PC-3 (cell line): ENCODE data around the gene DPT. TPM values are rescaled to one million over a fixed set of nuclear protein-coding genes. Genes with fewer than 3 reads are reported as not detected.

ENCODE experiments used
- ATAC-seq: fragments of 200-7000 bp; cut with Tn5 transposase; 2 replicates; pipeline ENCODE4 v1.9.1; 2020; ENCODE audit warnings: mild to moderate bottlenecking, moderate library complexity
- BruUV-seq: library from RNA; stranded (reverse); fragments of 400-500 nt; replicated peaks from 2 replicates; lab custom pipeline; 2021; lab: Mats Ljungman, UMichigan
- CTCF ChIA-PET: fragments of 300-600 bp; sonication (Branson Sonifier 250); formaldehyde crosslinking; loops from one replicate; lab custom pipeline; 2022; ENCODE audit warnings: antibody characterized with exemption; lab: Charles Lee
- POLR2A ChIA-PET: fragments of 300-600 bp; sonication (Branson Sonifier 250); formaldehyde crosslinking; loops from one replicate; lab custom pipeline; 2022; ENCODE audit warnings: antibody characterized with exemption; ENCODE audit not compliant: unreplicated experiment; lab: Charles Lee
- DNase-seq: peaks from one replicate; pipeline ENCODE4 v3.0.0-alpha.2; 2015
- H2AFZ ChIP-seq: fragments of 300-600 bp; sonication (generic); 2 replicates; pipeline ENCODE4 v1.6.0; 2016; ENCODE audit warnings: antibody characterized with exemption, low read length
- H3F3A ChIP-seq: fragments of 300-600 bp; sonication (generic); one replicate; pipeline ENCODE4 v1.6.0; 2017; ENCODE audit warnings: antibody characterized with exemption, low read length, control low read depth, mild to moderate bottlenecking; ENCODE audit not compliant: unreplicated experiment
- H3K27ac ChIP-seq: fragments of 300-600 bp; sonication (generic); 2 replicates; pipeline ENCODE4 v1.5.1; 2016; ENCODE audit warnings: mild to moderate bottlenecking, low read length
- H3K27me3 ChIP-seq: fragments of 300-600 bp; sonication (generic); 2 replicates; pipeline ENCODE4 v1.6.1; 2016; ENCODE audit warnings: low read length, mixed read lengths
- H3K36me3 ChIP-seq: fragments of 300-600 bp; sonication (generic); 2 replicates; pipeline ENCODE4 v1.6.1; 2016; ENCODE audit warnings: low read depth, mixed run types, low read length, mixed read lengths
- H3K4me1 ChIP-seq: fragments of 300-600 bp; sonication (generic); 2 replicates; pipeline ENCODE4 v1.5.1; 2016; ENCODE audit warnings: low read length; ENCODE audit not compliant: insufficient read depth
- H3K4me2 ChIP-seq: fragments of 300-600 bp; sonication (generic); 2 replicates; pipeline ENCODE4 v1.6.0; 2016; ENCODE audit warnings: low read length
- H3K4me3 ChIP-seq: fragments of 300-600 bp; sonication (generic); 2 replicates; pipeline ENCODE4 v1.5.1; 2016; ENCODE audit warnings: mild to moderate bottlenecking, low read length, mixed read lengths
- H3K79me2 ChIP-seq: fragments of 300-600 bp; sonication (generic); 2 replicates; pipeline ENCODE4 v1.6.1; 2017; ENCODE audit warnings: low read length, mixed read lengths
- H3K9ac ChIP-seq: fragments of 300-600 bp; sonication (generic); 2 replicates; pipeline ENCODE4 v1.6.0; 2016; ENCODE audit warnings: mild to moderate bottlenecking, low read length
- H3K9me2 ChIP-seq: fragments of 300-600 bp; sonication (generic); replicated peaks from 2 replicates; pipeline ENCODE4 v1.6.1; 2016; ENCODE audit warnings: mixed run types, low read length, mixed read lengths
- H3K9me3 ChIP-seq: fragments of 300-600 bp; sonication (generic); 2 replicates; pipeline ENCODE4 v1.6.1; 2016; ENCODE audit warnings: low read length, mixed read lengths
- H4K20me1 ChIP-seq: fragments of 300-600 bp; sonication (generic); 2 replicates; pipeline ENCODE4 v1.6.1; 2016; ENCODE audit warnings: low read length, mixed read lengths
- CTCF ChIP-seq: fragments of 300-600 bp; sonication (generic); conservative IDR thresholded peaks from 2 replicates; pipeline ENCODE4 v1.5.1; 2017; ENCODE audit warnings: antibody characterized with exemption, low read depth, mild to moderate bottlenecking, low read length
- EZH2 ChIP-seq: fragments of 300-600 bp; sonication (generic); IDR thresholded peaks from one replicate; pipeline ENCODE4 v1.6.1; 2017; ENCODE audit warnings: antibody characterized with exemption, mild to moderate bottlenecking, low read length; ENCODE audit not compliant: unreplicated experiment
- EZH2phosphoT487 ChIP-seq: fragments of 300-600 bp; sonication (generic); IDR thresholded peaks from 2 replicates; pipeline ENCODE4 v1.6.1; 2018; ENCODE audit warnings: mild to moderate bottlenecking, antibody characterized with exemption, low read length, borderline replicate concordance
- intact Hi-C: fragments of 100-400 bp; cut with micrococcal nuclease; formaldehyde crosslinking; loops from 2 replicates; pipeline ENCODE4 v1.9.0; 2023
- total RNA-seq: library from RNA; depleted of rRNA; stranded (reverse); fragments of >200 nt; gene quantifications from 2 replicates; pipeline ENCODE4 v1.2.3, GENCODE V29; 2014

DPT gene
- total RNA-seq, 1 experiment from 2014 or later = not detected

- peak; percentile 91 for DNase-seq
- Histone ChIP-seq H3K4me3 (peak overlapping the region; percentile 47), H3K4me2 (peak overlapping the region; percentile 87), H4K20me1 (no peaks in the 10 kb centered on the region), H3K79me2 (no peaks in the 10 kb centered on the region), H3K9me2 (no peaks in the 10 kb centered on the region), H3K9me3 (no peaks in the 10 kb centered on the region), H3K9ac (peak overlapping the region; percentile 55), H3F3A (no peaks in the 10 kb centered on the region), H3K4me1 (peaks cover 24% of the 10 kb centered on the region), H2AFZ (peak overlapping the region; percentile 66), H3K27me3 (no peaks in the 10 kb centered on the region), H3K36me3 (no peaks in the 10 kb centered on the region), H3K27ac (peak overlapping the region; percentile 77)
- intact Hi-C loops = loop anchor here (1.0 to 5.0 kb wide), 6 partner anchors 42 to 355 kb away; partner anchors contain the start of gene ATP1B1
- no peak for TF ChIP-seq CTCF
- no peak for TF ChIP-seq EZH2phosphoT487
- no peak for TF ChIP-seq EZH2
- ChIA-PET CTCF (interaction anchor here (0.5 to 0.9 kb wide), 2 partner anchors 17 to 596 kb away, joined by 3 to 4 read pairs; no protein-coding TSS in a partner anchor), POLR2A (interaction anchor here (0.6 kb wide), 1 partner anchor 41 kb away, joined by 3 read pairs; no protein-coding TSS in a partner anchor)
- no TSS peak for BruUV-seq
- peak; percentile 92 for ATAC-seq
Measured at GRCh38 chr1:168752171-168752832, 23.3 kb upstream of the DPT start.

DNA sequence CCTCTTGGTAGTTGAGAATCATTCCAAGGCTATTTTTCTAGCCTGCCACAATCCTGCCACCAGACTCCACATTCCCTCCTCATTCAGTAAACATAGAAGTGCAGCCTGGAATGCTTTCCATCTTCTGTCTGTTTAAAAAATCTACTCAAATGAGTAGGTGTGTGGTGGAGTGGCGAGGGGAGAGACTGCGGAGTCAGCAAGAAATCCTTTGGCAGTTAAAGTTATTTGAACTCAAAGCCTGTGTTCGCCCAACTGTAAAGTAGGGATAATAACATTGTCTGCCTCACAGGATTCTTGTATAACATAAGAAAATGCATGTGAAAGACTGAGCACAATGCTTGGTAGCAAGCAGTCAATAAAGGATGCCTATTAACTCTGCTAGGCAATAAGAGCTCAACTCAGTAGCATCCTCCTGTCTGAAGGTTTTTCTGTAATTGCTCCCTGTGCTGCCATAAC is 22.2 kb upstream of the DPT start:
- DNase-seq (peak; percentile 18), ATAC-seq (peak; percentile 29)
- H3K4me2 ChIP-seq = peak overlapping the region; percentile 87; the same call in 1 of the 2 replicates
- no peak overlapping the region for H3K9ac ChIP-seq
- H3K79me2 ChIP-seq = no peaks in the 10 kb centered on the region
- CTCF ChIA-PET = interaction anchor here (0.6 kb wide), 1 partner anchor 25 kb away, joined by 4 read pairs; no protein-coding TSS in a partner anchor
- TF ChIP-seq EZH2 = no peak
- TF ChIP-seq CTCF = no peak
- TF ChIP-seq EZH2phosphoT487 = no peak
- no peaks in the 10 kb centered on the region for H3K36me3 ChIP-seq
- no peak overlapping the region for H3K4me3 ChIP-seq
- H3K9me3 ChIP-seq = no peaks in the 10 kb centered on the region
- H3K4me1 ChIP-seq = peaks cover 24% of the 10 kb centered on the region
- H3K27me3 ChIP-seq = no peaks in the 10 kb centered on the region
- H3K27ac ChIP-seq = peak overlapping the region; percentile 36
- no peaks in the 10 kb centered on the region for H4K20me1 ChIP-seq
- POLR2A ChIA-PET = no interaction called here
- no TSS peak for BruUV-seq
- H2AFZ ChIP-seq = no peak overlapping the region
- intact Hi-C loops = loop anchor here (5.0 kb wide), 3 partner anchors 91 to 356 kb away; partner anchors contain the start of gene ATP1B1
- H3K9me2 ChIP-seq = no peaks in the 10 kb centered on the region
- H3F3A ChIP-seq = no peaks in the 10 kb centered on the region
